HG02610 (cell line): Measurements from ENCODE around the gene PMAIP1.
A peak's percentile ranks its signal among the peaks of the same experiment; 100 is the strongest.

ENCODE experiments used
- ATAC-seq: cut with Tn5 transposase; IDR thresholded peaks from one replicate; pipeline ENCODE4 v1.9.1; 2021; ENCODE audit warnings: mild to moderate bottlenecking, moderate library complexity; ENCODE audit not compliant: unreplicated experiment

The PMAIP1 gene

GRCh38 chr18:59945544-59945943, 45.7 kb downstream of the PMAIP1 start:
- ATAC-seq, result no peak

- ATAC-seq, result peak; percentile 71
Measured at GRCh38 chr18:59950215-59950944, 50.6 kb downstream of the PMAIP1 start.

GRCh38 chr18:59951591-59951990, 51.8 kb downstream of the PMAIP1 start:
- no peak for ATAC-seq

GRCh38 chr18:59952283-59953007, 52.6 kb downstream of the PMAIP1 start:
- no peak for ATAC-seq
